IgD-negative memory B cell (primary cell): ENCODE data around the gene ACSBG1. TPM values are rescaled to one million over a fixed set of nuclear protein-coding genes. Genes with fewer than 3 reads are reported as not detected.

ENCODE experiments used
- H3K27ac Mint-ChIP-seq, 3 donors: one replicate each; pipeline ENCODE4 v1.8.0; 2020 to 2022; ENCODE audit warnings: mild to moderate bottlenecking in 3 of 3, mixed read lengths in 3 of 3, moderate library complexity in 1 of 3
- H3K27me3 Mint-ChIP-seq: one replicate; pipeline ENCODE4 v1.8.0; 2021; ENCODE audit warnings: mixed read lengths
- H3K36me3 Mint-ChIP-seq: one replicate; pipeline ENCODE4 v1.8.0; 2020; ENCODE audit warnings: mild to moderate bottlenecking, mixed read lengths
- H3K4me1 Mint-ChIP-seq, 3 donors: one replicate each; pipeline ENCODE4 v1.8.0; 2020 to 2022; ENCODE audit warnings: mixed read lengths in 3 of 3, mild to moderate bottlenecking in 1 of 3
- H3K4me3 Mint-ChIP-seq, 4 donors: one replicate each; pipeline ENCODE4 v1.8.0; 2020 to 2022; ENCODE audit warnings: mild to moderate bottlenecking in 4 of 4, mixed read lengths in 4 of 4, moderate library complexity in 3 of 4
- H3K9me3 Mint-ChIP-seq, 3 donors: one replicate each; pipeline ENCODE4 v1.8.0; 2020 to 2021; ENCODE audit warnings: mixed read lengths in 3 of 3, mild to moderate bottlenecking in 1 of 3
- polyA plus RNA-seq: library from polyadenylated mRNA; unstranded; fragments of 300-500 nt; fragmentation: Illumina TruSeq; gene quantifications from one replicate; pipeline ENCODE4 v1.2.3, GENCODE V29; 2021

ACSBG1 gene
- polyA plus RNA-seq, 1 donor from 2014 or later: not detected

DNA sequence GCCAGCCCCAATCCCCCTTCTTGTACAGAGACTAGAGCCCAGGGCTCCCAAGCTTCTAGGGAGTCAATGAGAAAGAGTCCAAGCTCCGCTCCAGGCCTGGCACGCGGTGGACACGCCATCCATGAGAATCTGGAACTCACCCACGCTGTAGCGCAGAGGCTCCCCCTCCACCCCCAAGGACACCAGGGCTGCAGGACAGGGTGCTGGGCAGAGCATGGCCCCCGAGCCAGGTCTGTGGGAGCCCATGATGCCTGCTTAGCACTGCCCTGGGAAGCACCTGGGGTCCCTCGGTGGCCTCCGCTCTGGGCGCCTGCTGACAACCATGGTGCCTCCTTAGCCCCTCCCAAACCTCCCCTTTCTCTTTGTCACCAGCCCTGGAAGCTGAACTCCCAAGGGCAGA is 28.5 kb downstream of the ACSBG1 start:
- Mint-ChIP-seq H3K4me3 (no peak overlapping the region), H3K27me3 (no peaks in the 10 kb centered on the region), H3K4me1 (no peaks in the 10 kb centered on the region), H3K27ac (no peak overlapping the region), H3K9me3 (no peaks in the 10 kb centered on the region), H3K36me3 (no peaks in the 10 kb centered on the region)

- no peak overlapping the region for H3K27ac Mint-ChIP-seq
- H3K4me3 Mint-ChIP-seq: peak overlapping the region in 1 of 4 donors; percentile 3
- no peaks in the 10 kb centered on the region for H3K4me1 Mint-ChIP-seq
- H3K27me3 Mint-ChIP-seq: no peaks in the 10 kb centered on the region
- no peaks in the 10 kb centered on the region for H3K36me3 Mint-ChIP-seq
- no peaks in the 10 kb centered on the region for H3K9me3 Mint-ChIP-seq
These were observed 29.0 kb downstream of the ACSBG1 start for GRCh38 chr15:78205337-78205736.

DNA sequence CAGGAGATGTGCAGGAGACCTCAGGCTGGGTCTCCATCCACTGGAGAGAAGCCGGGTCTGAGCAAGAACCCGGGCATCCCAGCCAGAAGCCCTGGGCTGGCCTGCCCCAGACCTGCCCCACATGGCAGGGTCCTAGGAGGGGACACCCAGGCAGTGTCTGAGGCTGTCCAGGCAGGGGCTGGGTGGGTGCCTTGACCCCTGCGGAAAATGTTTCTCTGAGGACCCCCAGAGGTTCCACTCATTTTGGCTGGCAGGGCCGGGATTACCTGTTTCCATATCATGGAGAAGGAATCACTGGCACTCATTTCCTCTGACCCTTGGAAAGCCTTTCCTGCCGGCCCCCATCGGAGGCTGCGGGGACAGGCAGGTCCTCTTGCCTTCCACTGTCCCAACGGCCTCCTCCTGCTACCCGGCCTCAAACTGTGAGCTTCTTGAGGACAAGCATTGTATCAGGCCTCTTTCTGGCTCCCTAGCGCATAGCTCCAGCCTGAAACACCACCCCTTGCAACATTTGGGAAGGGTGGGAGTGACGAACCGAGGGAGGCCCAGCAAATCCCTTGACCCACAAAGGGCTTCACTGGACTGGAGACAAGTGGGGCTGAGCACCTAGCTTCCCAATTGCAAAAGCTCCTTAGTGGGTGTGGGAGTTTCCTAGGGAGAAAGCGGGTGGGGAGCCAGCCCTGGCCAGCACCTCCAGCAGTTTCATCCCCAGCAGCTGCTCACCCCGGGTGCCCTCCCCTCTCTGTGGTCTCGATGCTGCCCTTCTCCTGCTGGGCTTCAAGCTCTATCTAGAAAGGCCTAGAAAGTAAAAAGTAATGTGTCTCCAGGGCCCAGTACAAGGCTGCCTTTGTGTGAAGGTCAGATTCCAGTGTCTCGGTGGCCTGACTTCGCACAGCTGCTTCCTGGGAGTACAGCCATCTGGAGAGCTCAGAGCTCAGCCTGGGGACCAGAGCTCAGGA is 29.7 kb downstream of the ACSBG1 start:
- H3K36me3 Mint-ChIP-seq: no peaks in the 10 kb centered on the region
- no peak overlapping the region for H3K4me3 Mint-ChIP-seq
- H3K4me1 Mint-ChIP-seq: no peaks in the 10 kb centered on the region
- H3K9me3 Mint-ChIP-seq: no peaks in the 10 kb centered on the region
- H3K27me3 Mint-ChIP-seq: no peaks in the 10 kb centered on the region
- H3K27ac Mint-ChIP-seq: no peak overlapping the region

DNA sequence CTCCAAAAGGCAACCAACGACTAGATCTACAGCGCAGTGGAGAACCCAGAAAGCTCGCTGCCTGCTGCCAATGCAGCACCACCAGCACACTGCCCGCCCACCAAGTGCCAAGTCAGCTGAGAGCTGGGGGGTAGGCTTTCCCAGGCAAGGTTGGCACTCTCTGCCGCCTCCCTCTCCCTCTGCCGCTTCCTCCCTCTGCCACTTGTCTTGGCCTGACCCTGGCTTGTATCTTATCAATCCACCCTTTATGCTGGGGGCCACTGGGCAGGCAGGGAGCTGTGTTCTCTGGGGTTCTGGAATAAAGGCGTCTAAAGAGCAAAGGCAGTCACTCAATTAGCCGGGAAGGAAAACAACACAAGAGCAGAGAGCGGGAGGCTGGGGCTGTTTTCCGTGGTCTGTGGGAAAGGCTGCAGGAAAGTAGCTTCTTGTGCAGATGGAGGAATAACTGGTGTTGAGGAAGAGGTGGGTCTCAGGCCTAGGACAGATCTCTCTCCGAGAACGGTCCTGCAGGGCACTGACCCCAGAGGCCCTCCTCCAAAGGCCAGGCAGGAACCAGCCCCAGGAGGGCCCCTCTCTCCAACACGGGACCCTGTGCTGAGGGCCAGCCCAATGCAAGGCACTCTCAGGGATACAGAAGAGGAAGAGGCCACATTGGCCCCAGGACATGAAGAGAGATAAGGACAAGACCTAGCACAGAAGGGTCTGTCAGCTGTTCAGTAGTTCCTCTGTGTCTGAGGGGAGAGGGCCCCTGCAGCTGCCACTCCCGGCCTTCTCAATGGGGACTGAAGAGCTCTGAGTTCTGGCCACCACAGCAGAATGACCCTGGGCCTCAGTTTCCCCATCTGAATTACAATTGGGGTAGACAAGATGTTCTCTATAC is 30.8 kb downstream of the ACSBG1 start:
- Mint-ChIP-seq H3K27ac (no peak overlapping the region), H3K4me3 (no peak overlapping the region), H3K9me3 (no peaks in the 10 kb centered on the region)

DNA sequence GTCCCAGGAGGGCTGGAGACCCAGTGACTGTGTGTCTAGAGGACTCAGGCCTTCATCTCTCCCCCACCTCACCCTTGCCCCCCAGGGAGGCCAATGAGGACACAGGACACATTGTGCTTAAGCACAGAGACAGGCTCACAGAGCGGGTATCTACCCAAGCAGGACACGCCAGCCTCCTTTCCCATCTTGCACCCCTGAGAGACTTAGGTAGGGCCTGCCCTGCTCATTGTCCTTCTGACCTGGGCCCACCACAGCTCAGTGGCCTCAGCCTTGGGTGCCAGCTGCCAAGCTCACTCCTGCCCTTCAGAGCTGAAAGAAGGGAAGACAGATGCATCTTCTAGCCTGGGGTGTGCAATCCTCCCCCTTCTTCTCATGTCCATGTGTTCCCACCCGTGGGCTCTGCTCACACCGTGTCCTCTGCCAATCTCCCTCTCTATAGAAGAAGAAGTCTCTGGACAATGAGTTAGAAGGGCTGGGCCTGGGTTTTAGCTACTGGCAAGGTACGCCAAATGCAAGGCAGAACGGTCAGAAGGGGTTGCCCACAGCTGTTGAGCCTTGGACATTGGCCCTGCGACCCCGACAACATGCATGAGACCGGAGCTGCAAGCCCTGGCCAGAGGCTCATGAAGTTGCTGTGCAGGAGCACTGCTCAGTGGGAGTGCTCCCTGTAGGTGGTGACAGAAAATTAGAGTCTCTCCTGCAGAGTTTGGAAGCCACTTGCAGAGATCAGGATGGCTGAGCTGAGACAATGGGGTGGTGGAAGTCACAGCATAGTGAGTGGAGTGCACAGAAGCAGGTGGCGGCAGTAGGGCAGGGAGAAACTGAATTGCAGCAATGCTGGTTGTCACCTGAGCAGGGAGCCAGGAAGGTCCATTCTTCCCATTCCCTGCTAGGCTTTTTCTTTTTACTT is 32.8 kb downstream of the ACSBG1 start:
- no peaks in the 10 kb centered on the region for H3K4me1 Mint-ChIP-seq
- no peaks in the 10 kb centered on the region for H3K27me3 Mint-ChIP-seq
- peak overlapping the region in 1 of 3 donors; percentile 87 for H3K27ac Mint-ChIP-seq
- H3K36me3 Mint-ChIP-seq: no peaks in the 10 kb centered on the region
- H3K9me3 Mint-ChIP-seq: no peaks in the 10 kb centered on the region
- no peak overlapping the region for H3K4me3 Mint-ChIP-seq

More for the DNA sequence above, 30.8 kb downstream of the ACSBG1 start:
- Mint-ChIP-seq H3K36me3 (no peaks in the 10 kb centered on the region), H3K4me1 (no peaks in the 10 kb centered on the region), H3K27me3 (no peaks in the 10 kb centered on the region)

GRCh38 chr15:78200276-78200930 is 34.0 kb downstream of the ACSBG1 start:
- no peaks in the 10 kb centered on the region for H3K9me3 Mint-ChIP-seq
- H3K27ac Mint-ChIP-seq: peak overlapping the region in 1 of 3 donors; percentile 87
- no peak overlapping the region for H3K4me3 Mint-ChIP-seq
- H3K4me1 Mint-ChIP-seq: peaks cover 0 to 2% (median 0%) of the 10 kb centered on the region in 3 donors
- H3K27me3 Mint-ChIP-seq: no peaks in the 10 kb centered on the region
- no peaks in the 10 kb centered on the region for H3K36me3 Mint-ChIP-seq

GRCh38 chr15:78197632-78198031 is 36.7 kb downstream of the ACSBG1 start:
- no peaks in the 10 kb centered on the region for H3K36me3 Mint-ChIP-seq
- H3K4me3 Mint-ChIP-seq: no peak overlapping the region

GRCh38 chr15:78195735-78196201 is 38.6 kb downstream of the ACSBG1 start:
- no peak overlapping the region for H3K27ac Mint-ChIP-seq
- peaks cover 0 to 6% (median 0%) of the 10 kb centered on the region in 3 donors for H3K9me3 Mint-ChIP-seq
- no peaks in the 10 kb centered on the region for H3K27me3 Mint-ChIP-seq
- H3K4me1 Mint-ChIP-seq: peaks cover 0 to 2% (median 0%) of the 10 kb centered on the region in 3 donors
- no peaks in the 10 kb centered on the region for H3K36me3 Mint-ChIP-seq
- no peak overlapping the region for H3K4me3 Mint-ChIP-seq

More at GRCh38 chr15:78197632-78198031, 36.7 kb downstream of the ACSBG1 start:
- H3K27me3 Mint-ChIP-seq: no peaks in the 10 kb centered on the region
- H3K4me1 Mint-ChIP-seq: peaks cover 0 to 2% (median 0%) of the 10 kb centered on the region in 3 donors
- no peak overlapping the region for H3K27ac Mint-ChIP-seq
- H3K9me3 Mint-ChIP-seq: no peaks in the 10 kb centered on the region

DNA sequence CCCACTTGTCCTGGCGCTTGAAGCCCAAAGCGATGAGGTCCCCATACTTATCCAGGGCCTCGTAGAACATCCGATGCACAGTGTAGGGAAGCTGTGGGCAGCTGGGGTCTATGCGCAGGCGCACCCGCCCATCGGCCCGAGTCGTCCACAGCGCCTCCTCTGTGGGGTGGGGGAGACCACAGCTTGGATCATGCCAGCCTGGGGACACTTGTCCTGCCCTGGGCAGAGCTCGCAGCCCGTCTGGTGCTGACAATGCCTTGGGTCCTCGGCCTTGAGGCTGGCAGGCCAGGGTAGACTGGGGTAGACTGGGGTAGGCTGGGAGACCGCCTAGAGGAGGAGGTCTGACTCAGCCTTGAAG is 39.8 kb downstream of the ACSBG1 start:
- Mint-ChIP-seq H3K4me1 (peaks cover 0 to 2% (median 0%) of the 10 kb centered on the region in 3 donors), H3K36me3 (peaks cover 3% of the 10 kb centered on the region), H3K27me3 (no peaks in the 10 kb centered on the region), H3K27ac (no peak overlapping the region), H3K4me3 (no peak overlapping the region), H3K9me3 (peaks cover 0 to 9% (median 2%) of the 10 kb centered on the region in 3 donors)

- H3K27ac Mint-ChIP-seq: no peak overlapping the region
These were observed 40.4 kb downstream of the ACSBG1 start for GRCh38 chr15:78193731-78194567.

DNA sequence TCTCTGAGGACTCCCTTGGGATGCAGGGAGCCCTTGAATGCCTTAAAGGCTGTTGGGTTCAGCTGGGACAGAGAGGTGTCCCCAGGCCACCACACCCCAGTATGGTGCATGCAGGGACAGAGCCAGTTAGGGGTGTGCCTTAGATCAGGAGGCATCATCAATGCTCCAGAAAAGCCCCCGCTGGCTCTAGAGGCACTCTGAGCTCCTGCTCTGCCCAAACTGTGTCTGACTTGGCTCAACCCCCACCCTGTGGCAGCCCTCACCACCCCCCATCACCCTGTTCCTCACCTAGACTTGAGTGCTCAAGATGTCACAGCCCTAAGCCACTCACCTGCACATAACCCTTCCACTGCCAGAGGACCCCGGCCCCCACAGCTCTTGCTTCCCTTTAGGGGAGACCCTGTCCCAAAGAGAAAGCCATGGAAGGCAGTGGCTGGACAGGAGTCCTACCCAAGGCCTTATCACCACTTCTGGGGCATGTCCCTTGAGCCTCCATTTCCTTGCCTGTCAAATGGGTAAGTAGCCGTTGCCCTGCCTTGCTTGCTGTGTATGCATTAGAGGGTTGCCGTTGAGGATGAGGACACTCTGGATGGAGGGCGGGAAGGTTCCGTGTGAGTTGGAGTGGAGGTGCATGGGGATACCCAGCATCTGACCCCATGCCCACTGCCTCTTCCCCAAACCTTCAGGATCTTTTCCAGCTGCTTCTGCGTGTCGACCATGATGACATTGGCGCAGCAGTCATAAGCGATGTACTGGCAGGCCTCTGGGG is 41.4 kb downstream of the ACSBG1 start:
- H3K4me1 Mint-ChIP-seq: peaks cover 0 to 2% (median 0%) of the 10 kb centered on the region in 3 donors
- H3K36me3 Mint-ChIP-seq: peaks cover 3% of the 10 kb centered on the region
- H3K4me3 Mint-ChIP-seq: no peak overlapping the region
- H3K9me3 Mint-ChIP-seq: peaks cover 0 to 9% (median 2%) of the 10 kb centered on the region in 3 donors
- H3K27ac Mint-ChIP-seq: no peak overlapping the region
- H3K27me3 Mint-ChIP-seq: no peaks in the 10 kb centered on the region

More at GRCh38 chr15:78193731-78194567, 40.4 kb downstream of the ACSBG1 start:
- H3K9me3 Mint-ChIP-seq: peaks cover 0 to 9% (median 2%) of the 10 kb centered on the region in 3 donors
- H3K27me3 Mint-ChIP-seq: no peaks in the 10 kb centered on the region
- H3K4me1 Mint-ChIP-seq: peaks cover 0 to 2% (median 0%) of the 10 kb centered on the region in 3 donors
- H3K4me3 Mint-ChIP-seq: peak overlapping the region in 1 of 4 donors; percentile 60
- H3K36me3 Mint-ChIP-seq: peaks cover 3% of the 10 kb centered on the region

- H3K27ac Mint-ChIP-seq: peak overlapping the region in 1 of 3 donors; percentile 6
These were observed 51.5 kb downstream of the ACSBG1 start for GRCh38 chr15:78182821-78183220.

More at GRCh38 chr15:78182821-78183220, 51.5 kb downstream of the ACSBG1 start:
- no peak overlapping the region for H3K4me3 Mint-ChIP-seq
- peaks cover 2 to 4% (median 3%) of the 10 kb centered on the region in 3 donors for H3K4me1 Mint-ChIP-seq
- H3K27me3 Mint-ChIP-seq: peaks cover under 1% of the 10 kb centered on the region
- H3K9me3 Mint-ChIP-seq: no peaks in the 10 kb centered on the region
- peaks cover 3% of the 10 kb centered on the region for H3K36me3 Mint-ChIP-seq
